ENCODE data around the gene PRRC2C.
"Not testable (repeated sequence)": the region's sequence is repeated elsewhere in the genome, so short reads cannot be mapped to it uniquely, and the experiment has no call there.

Gene PRRC2C

DNA sequence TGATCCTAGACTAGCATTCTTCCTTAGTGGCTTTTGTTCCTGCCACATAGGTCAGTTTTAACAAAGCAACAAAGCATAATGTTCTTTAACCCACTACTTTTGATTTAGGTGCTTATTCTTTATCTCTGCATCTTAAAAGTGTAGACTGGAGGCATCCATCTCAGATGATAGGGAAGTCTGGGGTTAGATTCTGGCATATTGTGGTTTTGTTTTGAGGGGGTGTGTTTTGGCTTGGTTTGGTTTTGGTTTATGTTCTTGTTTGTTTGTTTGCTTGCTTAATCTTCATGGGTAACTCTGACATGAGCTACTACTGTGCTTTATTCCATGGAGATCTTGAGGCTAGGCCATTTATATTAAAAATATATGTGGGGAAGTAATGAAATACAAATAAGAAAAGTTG, 96.4 kb downstream of the PRRC2C start:
- Mint-ChIP-seq H3K4me3 (no peak overlapping the region), H3K9me3 (no peaks in the 10 kb centered on the region), H3K27ac (peak overlapping the region; percentile 47), H3K36me3 (ENCODE audit: low read depth) (peaks cover 56% of the 10 kb centered on the region), H3K27me3 (ENCODE audit: low read depth) (no peaks in the 10 kb centered on the region), H3K4me1 (ENCODE audit: low read depth) (peaks cover 15% of the 10 kb centered on the region)
- DNase-seq (ENCODE audit: low spot score) = no peak

DNA sequence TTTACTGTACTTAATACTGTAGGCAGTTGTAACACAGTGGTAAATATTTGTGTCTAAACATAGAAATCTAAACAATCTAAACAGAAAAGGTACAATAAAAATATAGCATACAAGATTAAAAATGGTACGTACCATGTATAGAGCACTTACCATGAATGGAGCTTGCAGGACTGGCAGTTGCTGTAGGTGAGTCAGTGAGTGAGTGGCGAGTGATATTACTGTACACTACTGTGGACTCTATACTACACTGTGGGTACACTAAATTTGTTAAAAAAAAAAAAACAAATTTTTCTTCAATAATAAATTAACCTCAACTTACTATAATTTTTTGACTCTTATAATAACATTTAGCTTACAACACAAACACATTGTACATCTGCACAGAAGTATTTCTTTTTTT, 97.3 kb downstream of the PRRC2C start:
- H3K27me3 Mint-ChIP-seq (ENCODE audit: low read depth) = no peaks in the 10 kb centered on the region
- H3K9me3 Mint-ChIP-seq = no peaks in the 10 kb centered on the region
- H3K4me1 Mint-ChIP-seq (ENCODE audit: low read depth) = peaks cover 17% of the 10 kb centered on the region
- no peak overlapping the region for H3K4me3 Mint-ChIP-seq
- H3K27ac Mint-ChIP-seq = no peak overlapping the region
- no peak for DNase-seq (ENCODE audit: low spot score)
- H3K36me3 Mint-ChIP-seq (ENCODE audit: low read depth) = peaks cover 57% of the 10 kb centered on the region

- DNase-seq (ENCODE audit: low spot score) = no peak
- peaks cover 55% of the 10 kb centered on the region for H3K36me3 Mint-ChIP-seq (ENCODE audit: low read depth)
- no peak overlapping the region for H3K27ac Mint-ChIP-seq
These were observed 98.4 kb downstream of the PRRC2C start for GRCh38 chr1:171583591-171584201.

GRCh38 chr1:171585715-171586114, 100.4 kb downstream of the PRRC2C start:
- H3K27me3 Mint-ChIP-seq (ENCODE audit: low read depth) = no peaks in the 10 kb centered on the region
- peaks cover 14% of the 10 kb centered on the region for H3K4me1 Mint-ChIP-seq (ENCODE audit: low read depth)
- peaks cover 60% of the 10 kb centered on the region for H3K36me3 Mint-ChIP-seq (ENCODE audit: low read depth)
- H3K27ac Mint-ChIP-seq = no peak overlapping the region
- H3K4me3 Mint-ChIP-seq = no peak overlapping the region
- DNase-seq (ENCODE audit: low spot score) = no peak
- no peaks in the 10 kb centered on the region for H3K9me3 Mint-ChIP-seq

More at GRCh38 chr1:171583591-171584201, 98.4 kb downstream of the PRRC2C start:
- H3K4me3 Mint-ChIP-seq = no peak overlapping the region
- H3K4me1 Mint-ChIP-seq (ENCODE audit: low read depth) = peaks cover 17% of the 10 kb centered on the region
- H3K9me3 Mint-ChIP-seq = no peaks in the 10 kb centered on the region
- no peaks in the 10 kb centered on the region for H3K27me3 Mint-ChIP-seq (ENCODE audit: low read depth)

GRCh38 chr1:171588230-171588629, 102.9 kb downstream of the PRRC2C start:
- H3K4me1 Mint-ChIP-seq (ENCODE audit: low read depth) = peaks cover 6% of the 10 kb centered on the region
- H3K27me3 Mint-ChIP-seq (ENCODE audit: low read depth) = no peaks in the 10 kb centered on the region
- no peak for DNase-seq (ENCODE audit: low spot score)
- no peak overlapping the region for H3K4me3 Mint-ChIP-seq
- H3K36me3 Mint-ChIP-seq (ENCODE audit: low read depth) = peaks cover 77% of the 10 kb centered on the region
- H3K9me3 Mint-ChIP-seq = no peaks in the 10 kb centered on the region
- no peak overlapping the region for H3K27ac Mint-ChIP-seq

DNA sequence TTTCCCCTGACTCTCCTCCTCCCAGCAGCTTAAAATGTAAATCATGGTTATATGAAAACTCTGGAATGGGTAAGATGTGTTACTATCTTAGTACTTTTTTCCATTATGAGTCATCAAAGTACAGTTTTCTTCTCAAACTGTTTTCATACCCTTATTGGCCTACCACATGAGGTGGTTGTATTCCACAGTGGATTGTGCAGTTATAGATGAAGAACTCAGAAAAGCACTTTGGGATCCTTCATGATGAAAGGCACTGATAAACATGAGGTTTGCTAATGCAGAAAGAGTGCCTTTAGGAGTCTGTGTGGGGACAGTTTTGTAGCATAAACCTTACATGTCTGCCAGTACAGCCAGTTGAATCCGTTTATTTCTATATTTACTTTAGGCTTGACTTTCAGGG, 104.7 kb downstream of the PRRC2C start:
- H3K27ac Mint-ChIP-seq = no peak overlapping the region
- no peak for DNase-seq (ENCODE audit: low spot score)

GRCh38 chr1:171595324-171595723, 110.0 kb downstream of the PRRC2C start:
- Mint-ChIP-seq H3K9me3 (no peaks in the 10 kb centered on the region), H3K4me1 (ENCODE audit: low read depth) (peaks cover 2% of the 10 kb centered on the region), H3K36me3 (ENCODE audit: low read depth) (peaks cover 29% of the 10 kb centered on the region), H3K27me3 (ENCODE audit: low read depth) (no peaks in the 10 kb centered on the region), H3K27ac (no peak overlapping the region), H3K4me3 (no peak overlapping the region)
- DNase-seq (ENCODE audit: low spot score) = no peak

More for the DNA sequence above, 104.7 kb downstream of the PRRC2C start:
- H3K9me3 Mint-ChIP-seq = no peaks in the 10 kb centered on the region
- H3K36me3 Mint-ChIP-seq (ENCODE audit: low read depth) = peaks cover 66% of the 10 kb centered on the region
- no peak overlapping the region for H3K4me3 Mint-ChIP-seq
- peaks cover 6% of the 10 kb centered on the region for H3K4me1 Mint-ChIP-seq (ENCODE audit: low read depth)
- no peaks in the 10 kb centered on the region for H3K27me3 Mint-ChIP-seq (ENCODE audit: low read depth)

DNA sequence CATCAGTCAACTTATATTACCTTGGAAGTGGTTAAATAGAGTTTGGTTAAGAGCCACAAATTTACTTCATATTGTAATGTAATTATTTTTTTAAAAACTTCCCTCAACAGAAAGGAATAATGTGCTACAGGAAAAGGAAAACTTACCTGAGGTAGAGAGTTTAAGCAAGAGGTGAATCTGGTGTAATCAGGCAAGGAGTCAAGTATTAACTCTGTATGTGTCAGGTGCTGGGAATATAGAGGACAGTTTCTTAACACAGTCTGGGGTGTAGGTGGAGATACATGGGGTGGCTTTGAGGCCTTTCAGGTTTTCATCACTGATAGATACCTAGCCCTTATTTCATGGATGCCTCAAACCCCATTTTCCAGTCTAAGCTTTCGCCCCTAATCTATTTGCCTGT, 110.8 kb downstream of the PRRC2C start:
- Mint-ChIP-seq H3K4me3 (no peak overlapping the region), H3K27ac (no peak overlapping the region), H3K4me1 (ENCODE audit: low read depth) (peaks cover 2% of the 10 kb centered on the region), H3K27me3 (ENCODE audit: low read depth) (no peaks in the 10 kb centered on the region), H3K9me3 (no peaks in the 10 kb centered on the region), H3K36me3 (ENCODE audit: low read depth) (peaks cover 22% of the 10 kb centered on the region)
- no peak for DNase-seq (ENCODE audit: low spot score)

GRCh38 chr1:171596705-171597104, 111.4 kb downstream of the PRRC2C start:
- H3K9me3 Mint-ChIP-seq = no peaks in the 10 kb centered on the region
- peaks cover 2% of the 10 kb centered on the region for H3K4me1 Mint-ChIP-seq (ENCODE audit: low read depth)
- DNase-seq (ENCODE audit: low spot score) = no peak
- no peak overlapping the region for H3K4me3 Mint-ChIP-seq
- H3K27ac Mint-ChIP-seq = no peak overlapping the region
- no peaks in the 10 kb centered on the region for H3K27me3 Mint-ChIP-seq (ENCODE audit: low read depth)
- peaks cover 16% of the 10 kb centered on the region for H3K36me3 Mint-ChIP-seq (ENCODE audit: low read depth)

DNA sequence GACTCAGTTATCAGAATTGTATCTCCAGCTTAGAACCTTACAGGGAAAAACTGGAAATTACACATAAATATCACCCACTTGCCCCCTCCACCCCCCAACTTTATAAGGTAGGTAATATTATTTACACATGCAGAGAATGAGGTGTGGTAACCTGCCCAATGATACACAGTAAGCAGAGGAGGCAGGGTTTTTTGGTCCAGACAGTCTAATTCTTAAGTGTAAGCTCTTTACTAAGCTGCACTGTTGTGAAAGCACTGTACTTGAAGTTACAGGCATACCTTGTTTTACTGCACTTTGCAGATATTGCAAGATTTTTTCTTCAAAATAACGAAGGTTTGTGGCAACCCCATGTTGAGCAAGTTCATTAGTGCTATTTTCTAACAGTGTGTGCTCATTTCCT, 111.9 kb downstream of the PRRC2C start:
- no peak overlapping the region for H3K4me3 Mint-ChIP-seq
- H3K27ac Mint-ChIP-seq = no peak overlapping the region

GRCh38 chr1:171600310-171600709, 115.0 kb downstream of the PRRC2C start:
- not testable (repeated sequence) for H3K27ac Mint-ChIP-seq; H3K36me3 Mint-ChIP-seq (ENCODE audit: low read depth); H3K27me3 Mint-ChIP-seq (ENCODE audit: low read depth); H3K9me3 Mint-ChIP-seq; DNase-seq (ENCODE audit: low spot score); H3K4me1 Mint-ChIP-seq (ENCODE audit: low read depth); H3K4me3 Mint-ChIP-seq

More for the DNA sequence above, 111.9 kb downstream of the PRRC2C start:
- H3K9me3 Mint-ChIP-seq = no peaks in the 10 kb centered on the region
- H3K27me3 Mint-ChIP-seq (ENCODE audit: low read depth) = no peaks in the 10 kb centered on the region
- H3K4me1 Mint-ChIP-seq (ENCODE audit: low read depth) = peaks cover 2% of the 10 kb centered on the region
- peaks cover 13% of the 10 kb centered on the region for H3K36me3 Mint-ChIP-seq (ENCODE audit: low read depth)
- DNase-seq (ENCODE audit: low spot score) = no peak

DNA sequence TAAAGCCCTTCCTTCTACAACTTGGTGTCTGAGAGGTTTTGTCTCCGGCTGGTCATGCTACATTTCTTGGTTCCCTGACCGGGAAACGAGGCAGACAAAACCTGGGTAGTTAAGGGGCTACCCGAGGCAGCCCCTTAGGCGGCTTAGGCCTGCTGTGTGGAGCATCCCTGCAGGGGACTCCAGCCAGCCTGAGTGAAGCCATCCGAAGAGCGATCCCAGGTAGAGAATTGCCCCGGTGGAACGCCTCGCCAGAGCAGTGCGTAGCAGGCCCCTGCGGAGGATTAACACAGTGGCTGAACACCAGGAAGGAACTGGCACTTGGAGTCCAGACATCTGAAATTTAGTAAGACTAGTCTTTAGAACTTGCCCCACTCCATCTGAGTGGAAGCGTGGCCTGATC, 115.5 kb downstream of the PRRC2C start:
- H3K36me3 Mint-ChIP-seq (ENCODE audit: low read depth) = peaks cover 2% of the 10 kb centered on the region
- no peaks in the 10 kb centered on the region for H3K9me3 Mint-ChIP-seq
- no peaks in the 10 kb centered on the region for H3K27me3 Mint-ChIP-seq (ENCODE audit: low read depth)
- peaks cover 2% of the 10 kb centered on the region for H3K4me1 Mint-ChIP-seq (ENCODE audit: low read depth)
- no peak overlapping the region for H3K27ac Mint-ChIP-seq
- DNase-seq (ENCODE audit: low spot score) = no peak
- no peak overlapping the region for H3K4me3 Mint-ChIP-seq

DNA sequence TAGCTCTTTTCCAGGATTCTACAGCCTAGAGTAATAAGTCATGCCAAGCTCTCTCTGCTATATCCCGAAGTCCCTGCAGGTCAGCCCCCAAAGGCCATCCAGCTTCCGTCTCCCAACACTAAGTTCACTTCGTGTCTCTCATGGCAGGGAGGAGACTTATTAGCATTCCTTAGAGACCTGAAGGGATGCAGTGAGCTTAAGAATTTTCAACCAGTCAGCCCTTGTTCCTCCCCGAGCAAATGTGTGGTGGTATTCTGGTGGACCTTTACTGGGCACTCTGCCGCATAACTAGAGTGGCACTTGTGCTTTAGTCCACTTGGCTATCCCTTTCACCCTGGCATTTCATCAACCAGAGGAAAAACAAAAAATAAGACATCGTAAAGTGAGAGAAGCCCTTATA, 117.7 kb downstream of the PRRC2C start:
- H3K4me3 Mint-ChIP-seq; H3K9me3 Mint-ChIP-seq; H3K27me3 Mint-ChIP-seq (ENCODE audit: low read depth); DNase-seq (ENCODE audit: low spot score); H3K4me1 Mint-ChIP-seq (ENCODE audit: low read depth); H3K27ac Mint-ChIP-seq; H3K36me3 Mint-ChIP-seq (ENCODE audit: low read depth): not testable (repeated sequence)

GRCh38 chr1:171606402-171606941, 121.1 kb downstream of the PRRC2C start:
- Mint-ChIP-seq H3K27me3 (ENCODE audit: low read depth) (peaks cover 2% of the 10 kb centered on the region), H3K9me3 (no peaks in the 10 kb centered on the region), H3K4me1 (ENCODE audit: low read depth) (no peaks in the 10 kb centered on the region), H3K36me3 (ENCODE audit: low read depth) (no peaks in the 10 kb centered on the region), H3K27ac (no peak overlapping the region), H3K4me3 (no peak overlapping the region)
- no peak for DNase-seq (ENCODE audit: low spot score)

- DNase-seq (ENCODE audit: low spot score) = no peak
- Mint-ChIP-seq H3K36me3 (ENCODE audit: low read depth) (no peaks in the 10 kb centered on the region), H3K4me3 (no peak overlapping the region), H3K4me1 (ENCODE audit: low read depth) (no peaks in the 10 kb centered on the region), H3K27ac (no peak overlapping the region), H3K27me3 (ENCODE audit: low read depth) (peaks cover 2% of the 10 kb centered on the region), H3K9me3 (no peaks in the 10 kb centered on the region)
These were observed 125.1 kb downstream of the PRRC2C start for GRCh38 chr1:171610385-171610784.

Data from T-helper 2 cell treated with Interferon-gamma antibody and Interleukin-4, amounts not matched to agents 5 μg/mL and 100 μg/mL, for 36 hours (primary cell).